GM19035 (cell line): ENCODE results near the gene UBASH3A.

ENCODE experiments used
- ATAC-seq: cut with Tn5 transposase; IDR thresholded peaks from one replicate; pipeline ENCODE4 v1.9.1; 2021; ENCODE audit not compliant: unreplicated experiment

UBASH3A gene

DNA sequence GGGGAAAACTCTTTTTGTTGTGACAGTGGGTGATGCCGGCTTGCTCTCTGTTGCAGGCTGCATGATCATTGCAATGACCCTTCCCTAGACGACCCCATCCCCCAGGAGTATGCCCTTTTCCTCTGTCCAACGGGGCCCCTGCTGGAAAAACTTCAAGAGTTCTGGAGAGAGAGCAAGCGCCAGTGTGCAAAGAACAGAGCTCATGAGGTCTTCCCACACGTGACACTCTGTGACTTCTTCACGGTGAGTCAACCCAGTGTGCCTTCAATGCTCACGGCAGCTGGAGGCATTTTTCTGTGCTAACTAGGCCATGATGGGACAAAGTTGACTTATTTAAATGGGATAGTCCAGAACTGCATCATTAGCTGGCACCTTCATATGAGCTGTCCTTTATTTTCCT is 5.7 kb downstream of the UBASH3A start:
- ATAC-seq: no peak

DNA sequence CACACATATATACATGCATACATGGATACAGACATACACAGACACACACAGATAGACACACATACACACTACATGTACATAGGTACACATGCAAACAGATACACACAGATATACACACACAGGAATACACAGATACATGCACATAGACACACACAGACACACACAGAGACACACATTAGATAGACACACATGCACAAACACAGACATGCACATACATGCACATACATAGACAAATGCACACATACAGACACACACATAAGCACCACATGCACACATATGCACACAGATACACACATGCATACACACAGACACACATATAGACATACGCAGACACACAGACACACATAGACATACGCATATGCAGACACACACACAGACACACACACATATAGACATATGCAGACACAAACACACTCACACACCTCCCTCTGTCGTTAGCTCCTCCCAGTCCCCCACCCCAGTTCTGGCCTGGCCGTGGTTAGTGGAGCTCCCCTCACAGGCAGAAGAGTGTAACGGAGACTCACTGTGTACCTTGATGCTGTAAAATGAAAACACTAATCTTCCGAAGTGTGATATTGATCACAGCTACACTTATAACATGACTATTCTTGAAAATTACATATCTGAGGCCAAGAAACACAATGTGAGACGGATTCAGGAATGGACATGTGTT is 7.6 kb downstream of the UBASH3A start:
- no peak for ATAC-seq

DNA sequence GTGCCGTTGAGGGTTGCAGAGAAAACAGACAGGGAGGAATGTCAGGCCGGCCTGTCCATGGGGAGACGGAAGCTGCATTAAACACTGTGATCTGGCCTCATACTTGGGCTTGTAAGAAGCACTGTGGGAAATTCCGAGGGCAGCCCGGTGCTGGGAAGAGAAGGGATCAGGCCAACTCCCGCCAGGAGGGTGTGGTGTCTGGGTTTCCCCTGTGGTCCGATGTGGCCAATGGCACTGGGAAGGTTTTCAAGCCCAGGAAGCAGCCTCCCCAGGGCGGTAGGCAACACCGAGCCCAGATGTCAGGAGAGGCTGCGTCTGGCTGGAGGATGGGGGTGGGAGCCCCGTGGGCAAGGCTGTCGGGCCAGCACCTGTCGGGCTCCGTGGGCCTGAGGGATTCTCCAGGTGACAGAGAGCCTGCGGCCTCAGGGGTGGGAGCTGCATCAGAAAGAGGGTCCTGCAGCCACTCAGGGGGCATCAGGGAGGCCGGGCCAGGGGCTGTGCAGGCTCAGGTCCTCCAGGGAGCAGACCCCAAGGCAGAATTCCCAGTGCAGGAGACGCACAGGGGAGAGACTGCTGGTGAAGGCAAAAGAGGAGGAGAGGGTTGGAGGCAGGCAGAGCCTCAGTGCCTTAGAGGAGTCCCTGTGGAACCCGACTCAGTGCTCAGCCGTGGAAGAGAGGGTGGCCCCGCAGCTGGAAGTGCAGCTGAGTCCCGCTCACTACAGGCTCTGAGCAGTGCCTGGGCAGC is 8.4 kb downstream of the UBASH3A start:
- ATAC-seq: no peak

DNA sequence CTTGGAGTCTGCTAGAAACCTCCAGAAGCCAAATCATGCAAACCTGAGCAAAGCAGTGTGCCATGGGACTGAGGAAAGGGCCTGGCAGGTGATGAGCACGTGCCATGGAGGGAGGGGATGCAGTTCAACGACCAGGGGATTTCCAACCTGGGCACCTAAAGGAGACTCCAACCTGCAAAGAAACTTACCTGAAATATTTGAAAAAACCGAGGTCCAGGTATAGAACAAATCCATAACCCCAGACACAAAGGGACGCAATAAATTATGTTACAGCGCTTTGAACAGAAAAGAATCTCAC is 8.9 kb downstream of the UBASH3A start:
- ATAC-seq: no peak

DNA sequence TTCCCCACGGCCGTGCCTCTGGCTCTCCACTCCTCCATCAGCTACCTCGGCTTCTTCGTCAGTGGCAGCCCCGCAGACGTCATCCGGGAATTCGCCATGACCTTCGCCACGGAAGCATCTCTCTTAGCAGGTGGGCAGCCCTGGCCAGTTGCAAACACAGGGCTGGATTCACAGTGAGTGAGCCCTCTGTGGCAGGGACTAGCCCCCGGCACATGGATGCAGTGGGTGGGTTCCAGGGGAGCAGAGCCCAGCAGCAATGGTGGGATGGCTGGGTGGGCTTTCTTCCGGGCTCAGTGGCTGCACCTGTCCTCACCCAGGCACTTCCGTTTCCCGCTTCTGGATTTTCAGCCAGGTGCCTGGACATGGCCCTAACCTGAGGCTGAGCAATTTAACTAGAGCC is 9.4 kb downstream of the UBASH3A start:
- ATAC-seq: no peak

DNA sequence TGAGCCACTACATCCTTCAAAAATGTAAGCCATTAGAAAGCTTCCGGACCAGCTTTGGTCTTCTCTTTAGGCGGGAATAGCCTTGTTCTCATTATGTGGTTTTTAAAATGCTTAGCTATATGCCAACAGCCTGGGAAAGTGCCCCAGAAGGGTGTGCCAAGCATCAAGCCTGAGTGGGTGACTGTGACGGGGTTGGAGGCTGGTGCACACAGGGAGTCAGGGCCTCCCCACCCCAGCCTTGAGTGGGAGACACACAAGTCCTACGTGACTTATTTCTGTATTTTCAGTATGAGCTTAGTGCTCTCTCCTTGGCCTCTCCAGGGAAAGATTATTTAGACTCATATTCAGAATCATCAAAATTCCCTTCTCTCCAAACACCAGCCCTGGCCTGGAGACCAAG is 9.8 kb downstream of the UBASH3A start:
- no peak for ATAC-seq

DNA sequence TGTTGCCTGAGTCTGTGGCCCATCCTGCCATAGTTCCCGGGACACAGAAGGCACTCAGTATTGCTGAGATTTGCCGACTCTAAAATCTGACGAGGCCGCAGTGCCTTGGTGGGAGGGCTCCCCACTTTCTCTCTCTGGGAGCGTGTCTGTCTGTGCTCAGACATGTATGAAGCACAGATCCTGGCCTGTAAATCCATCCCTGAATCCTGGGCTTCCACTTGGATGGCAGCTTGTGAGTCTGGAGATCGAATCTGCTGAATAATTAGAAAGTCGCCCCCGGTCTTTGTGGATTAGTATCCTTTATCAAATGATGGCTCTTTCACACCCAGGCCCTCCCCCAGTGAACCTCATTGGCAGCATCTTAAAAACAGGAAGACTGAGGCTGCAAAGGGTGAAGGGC is 10.4 kb downstream of the UBASH3A start:
- no peak for ATAC-seq

DNA sequence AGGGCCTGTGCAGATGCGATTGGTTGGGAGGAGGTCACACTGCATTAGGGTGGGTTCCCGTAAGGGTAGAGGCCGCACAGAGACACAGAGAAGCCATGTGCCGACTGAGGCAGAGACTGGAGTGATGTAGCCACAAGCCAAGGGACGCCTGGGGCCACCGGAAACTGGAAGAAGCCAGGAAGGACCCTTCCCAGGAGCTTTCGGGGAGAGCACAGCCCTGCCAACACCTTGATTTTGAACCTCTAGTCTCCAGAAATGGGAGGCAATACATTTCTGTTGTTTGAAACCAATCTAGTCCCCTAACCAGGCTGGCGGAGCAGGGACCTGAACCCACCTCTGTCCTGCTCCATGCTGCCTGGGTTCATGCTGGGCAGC is 10.8 kb downstream of the UBASH3A start:
- no peak for ATAC-seq

DNA sequence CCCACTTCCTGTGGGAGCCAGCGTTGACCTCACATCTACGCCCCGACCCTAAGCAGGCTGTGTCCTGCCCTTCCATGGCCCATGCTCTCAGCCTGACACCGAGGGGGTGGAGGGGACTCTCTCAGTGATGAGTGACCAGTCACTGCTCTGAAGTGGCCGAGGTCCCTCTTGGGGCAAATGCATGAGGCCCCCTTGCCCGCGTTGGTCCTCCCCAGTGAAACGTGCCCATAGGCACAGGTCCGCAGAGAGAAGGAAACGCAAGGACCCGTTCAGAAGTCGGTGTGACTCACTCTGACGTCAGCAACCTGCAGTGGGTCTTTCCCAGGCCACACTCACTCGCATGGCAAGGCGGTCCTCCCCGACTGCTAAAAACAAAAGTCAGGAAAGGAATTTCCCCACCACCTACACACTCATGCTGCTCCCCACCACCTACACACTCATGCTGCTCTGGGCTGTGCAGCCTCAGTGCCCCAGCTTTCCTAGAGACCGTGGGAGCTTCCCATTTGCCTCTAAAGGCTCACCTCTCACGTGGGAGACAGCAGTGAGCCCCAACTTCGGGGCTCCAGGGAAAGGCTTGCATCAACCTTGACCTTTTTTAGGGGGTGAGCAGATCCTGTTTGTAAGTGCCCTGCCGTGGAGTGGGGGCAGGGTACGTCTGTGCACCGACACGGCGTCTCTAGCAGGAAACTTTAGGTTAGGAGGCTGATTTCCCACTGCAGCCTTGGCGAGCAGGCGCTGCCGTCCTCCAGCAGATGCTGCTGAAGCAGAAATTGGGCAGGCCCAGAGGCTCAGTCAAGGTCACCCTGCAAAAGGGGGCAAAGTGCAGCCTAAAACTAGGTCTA is 11.4 kb downstream of the UBASH3A start:
- peak; percentile 83 for ATAC-seq

DNA sequence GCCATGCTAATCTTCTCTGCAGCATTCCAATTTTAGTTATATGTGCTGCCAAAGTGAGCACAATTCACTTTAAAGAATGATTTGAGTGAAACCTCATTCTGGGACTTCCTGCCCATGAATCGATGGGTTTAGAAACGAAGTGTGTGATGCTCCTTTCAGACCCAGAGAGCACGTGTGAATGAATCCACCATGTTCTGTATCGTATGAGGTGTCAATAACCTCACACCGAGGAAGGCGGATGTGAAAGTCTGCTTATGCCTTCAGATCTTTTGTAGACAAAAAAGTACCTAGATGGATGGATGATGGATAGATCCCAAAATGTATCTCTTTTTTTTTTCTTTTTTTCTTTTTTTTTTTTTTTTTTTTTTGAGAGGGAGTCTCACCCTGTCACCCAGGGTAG is 13.8 kb downstream of the UBASH3A start:
- no peak for ATAC-seq

DNA sequence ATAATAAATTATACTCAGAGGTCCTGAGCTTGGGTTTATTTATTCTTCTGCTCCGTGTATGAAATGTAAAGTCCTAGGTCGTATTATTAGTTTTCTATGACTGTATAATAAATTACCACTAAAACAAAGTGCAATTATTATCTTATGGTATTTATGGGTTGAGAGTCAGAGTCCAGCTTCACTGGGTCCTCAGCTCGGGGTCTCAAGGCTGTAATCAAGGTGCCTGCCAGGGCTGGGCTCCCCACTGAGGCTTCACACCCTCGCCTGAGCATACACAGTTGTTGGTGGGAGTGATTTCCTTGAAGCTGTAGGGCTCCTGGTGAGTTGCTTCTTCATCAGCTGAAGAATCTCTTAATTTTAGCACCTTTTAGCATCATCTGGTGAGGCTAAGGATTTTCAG is 15.2 kb downstream of the UBASH3A start:
- ATAC-seq: no peak

DNA sequence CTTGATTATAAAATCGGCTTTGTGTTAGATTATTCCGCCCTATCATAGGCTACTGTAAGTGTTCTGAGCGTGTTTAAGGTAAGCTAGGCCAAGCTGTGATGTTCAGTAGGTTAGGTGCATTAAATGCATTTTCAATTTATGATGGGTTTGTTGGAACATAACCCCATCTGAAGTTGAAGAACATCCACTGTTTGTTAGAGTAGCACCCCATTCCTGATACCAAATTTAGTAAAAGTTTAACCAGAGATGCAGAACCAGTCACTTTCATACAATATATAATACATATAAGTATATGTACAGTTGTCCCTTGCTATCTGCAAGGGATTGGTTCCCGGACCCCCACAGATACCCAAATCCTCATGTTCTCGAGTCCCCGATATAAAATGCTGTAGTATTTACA is 16.1 kb downstream of the UBASH3A start:
- no peak for ATAC-seq

DNA sequence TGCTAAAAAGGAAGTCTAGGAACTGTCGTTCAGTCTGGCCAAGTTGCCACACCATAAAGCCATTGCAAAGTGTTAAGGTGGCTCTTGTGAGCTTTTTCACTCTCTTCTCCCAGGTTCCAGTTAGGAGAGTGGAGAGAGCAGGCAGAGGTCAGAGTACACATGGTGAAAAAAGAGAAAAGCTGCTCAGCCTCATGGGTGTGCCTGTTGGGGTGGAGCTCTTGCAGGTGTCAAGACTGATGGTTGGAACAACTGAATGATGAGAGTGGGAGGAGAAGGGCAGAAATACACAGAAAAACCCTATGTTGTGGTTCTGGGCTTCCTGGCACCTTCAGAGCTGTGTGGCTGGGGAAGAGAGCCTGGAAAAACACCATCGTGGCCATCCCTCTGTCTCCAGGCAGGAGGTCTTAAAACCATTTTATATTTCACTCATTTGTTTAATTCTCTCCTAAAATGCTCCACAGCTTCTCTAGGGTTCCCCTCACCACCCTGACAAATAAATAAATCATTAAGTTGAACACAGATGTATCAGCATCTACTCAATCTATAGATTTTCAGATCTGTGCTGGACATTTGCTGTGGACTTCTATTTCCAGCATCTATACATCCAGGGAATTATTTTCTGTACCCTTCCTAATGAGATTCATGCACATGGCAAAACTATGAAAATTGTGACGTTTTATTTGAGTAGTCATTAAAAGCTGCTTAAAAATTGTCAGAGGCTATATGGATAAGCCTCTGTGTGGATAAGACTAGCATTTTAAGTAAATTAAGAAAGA is 17.5 kb downstream of the UBASH3A start:
- no peak for ATAC-seq

DNA sequence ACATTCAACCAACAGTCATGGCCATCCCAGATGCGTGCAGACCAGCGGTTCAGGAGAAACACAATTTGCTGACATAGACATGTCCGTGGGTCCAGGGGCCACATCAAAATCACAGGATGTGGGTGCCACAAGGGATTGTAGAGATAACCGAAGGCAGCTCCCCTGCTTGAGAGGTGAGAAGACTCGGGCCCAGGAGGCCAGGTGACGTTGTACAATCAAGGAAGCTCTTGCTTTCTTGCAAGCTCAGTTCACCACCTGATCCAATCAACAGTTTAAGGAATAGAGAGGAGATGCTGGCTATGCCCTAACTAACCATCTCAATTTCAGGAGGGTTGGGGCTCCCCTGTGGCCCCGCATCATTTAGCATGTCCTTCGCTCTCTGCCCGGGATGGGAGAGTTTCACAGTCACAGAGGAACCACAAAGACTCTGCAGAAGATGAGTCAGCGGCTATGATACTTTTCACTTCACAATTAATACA is 19.5 kb downstream of the UBASH3A start:
- ATAC-seq: peak; percentile 54

DNA sequence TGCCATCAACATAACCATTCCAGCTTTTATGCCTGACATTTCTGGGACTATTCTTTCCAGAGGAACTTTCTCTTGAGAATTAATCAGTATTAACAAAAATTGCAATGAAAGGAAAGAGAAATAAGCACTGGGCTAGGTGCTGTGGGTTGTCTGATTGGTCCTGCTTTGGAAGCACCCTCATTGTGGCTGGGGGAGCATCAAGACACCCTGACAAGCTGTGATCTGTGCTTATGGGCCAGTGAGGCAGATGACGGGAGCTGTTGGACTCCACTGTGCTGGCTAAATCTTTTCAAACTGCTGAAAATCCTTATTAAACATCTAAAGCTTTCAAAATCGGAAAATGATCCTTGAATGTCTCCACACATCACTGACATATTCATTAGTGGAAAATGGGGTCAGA is 20.0 kb downstream of the UBASH3A start:
- ATAC-seq: no peak

DNA sequence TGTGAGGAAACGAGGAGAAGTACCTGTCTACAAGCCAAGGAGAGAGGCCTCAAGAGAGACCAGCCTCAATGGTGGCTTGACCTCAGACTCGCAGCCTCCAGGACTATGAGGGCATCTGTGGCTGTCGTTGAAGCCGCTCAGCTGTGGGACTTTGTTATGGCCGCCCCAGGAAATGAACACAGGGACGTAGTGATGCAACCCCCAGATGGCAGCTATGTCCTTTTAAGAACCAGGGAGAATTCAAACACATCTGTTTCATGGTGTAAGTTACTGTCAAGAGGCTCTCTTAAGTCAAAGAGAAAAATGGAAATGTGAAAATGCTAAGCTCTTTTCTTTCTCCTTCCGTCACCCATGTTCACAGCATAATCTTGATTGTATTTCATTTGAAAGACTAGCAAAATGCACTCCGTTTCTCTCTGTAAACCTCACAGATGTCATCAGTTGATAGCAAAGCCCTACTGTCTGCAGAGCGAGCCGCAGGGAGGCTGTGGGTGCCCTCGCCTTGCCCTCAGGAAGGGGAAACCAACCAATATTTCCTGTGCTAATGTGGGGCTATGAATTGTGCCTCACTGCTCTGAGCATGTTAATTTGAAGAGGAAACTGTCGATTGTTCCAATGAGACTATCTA is 21.3 kb downstream of the UBASH3A start:
- no peak for ATAC-seq

DNA sequence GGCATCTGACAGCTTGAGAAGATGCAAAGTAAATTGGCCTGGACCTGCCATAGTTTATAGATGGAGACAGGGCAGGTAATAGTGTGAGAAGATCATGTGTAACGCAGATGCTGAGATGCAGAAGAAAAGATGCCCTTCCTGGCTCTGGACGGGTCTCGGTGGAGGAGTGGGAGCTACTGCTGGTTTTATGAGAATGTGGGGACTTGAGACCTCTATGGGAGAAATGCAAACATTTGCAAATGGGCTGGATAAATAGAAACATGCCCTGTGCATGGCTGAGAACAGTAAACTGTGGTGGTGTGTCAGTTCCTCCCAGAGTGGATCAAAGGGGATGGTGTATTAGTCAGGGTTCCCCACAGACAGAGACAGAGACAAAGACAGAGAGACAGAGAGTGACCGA is 21.9 kb downstream of the UBASH3A start:
- ATAC-seq: no peak

DNA sequence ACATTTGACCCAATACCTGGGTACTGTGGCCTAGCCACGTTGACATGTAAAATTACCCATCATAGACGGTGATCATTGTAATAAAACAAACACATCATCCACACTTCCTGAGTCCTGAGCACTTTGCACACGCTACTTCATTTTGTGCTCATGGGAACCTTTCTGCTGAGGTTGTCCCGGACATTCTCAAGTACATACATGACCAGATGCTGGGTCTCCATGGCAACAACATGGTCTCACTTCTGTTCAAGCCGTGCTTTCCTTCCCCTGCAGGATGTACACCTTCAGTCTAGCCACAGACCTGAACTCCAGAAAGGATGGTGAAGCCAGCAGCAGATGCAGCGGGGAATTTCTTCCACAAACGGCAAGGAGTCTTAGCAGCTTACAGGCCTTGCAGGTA is 22.7 kb downstream of the UBASH3A start:
- ATAC-seq: no peak

DNA sequence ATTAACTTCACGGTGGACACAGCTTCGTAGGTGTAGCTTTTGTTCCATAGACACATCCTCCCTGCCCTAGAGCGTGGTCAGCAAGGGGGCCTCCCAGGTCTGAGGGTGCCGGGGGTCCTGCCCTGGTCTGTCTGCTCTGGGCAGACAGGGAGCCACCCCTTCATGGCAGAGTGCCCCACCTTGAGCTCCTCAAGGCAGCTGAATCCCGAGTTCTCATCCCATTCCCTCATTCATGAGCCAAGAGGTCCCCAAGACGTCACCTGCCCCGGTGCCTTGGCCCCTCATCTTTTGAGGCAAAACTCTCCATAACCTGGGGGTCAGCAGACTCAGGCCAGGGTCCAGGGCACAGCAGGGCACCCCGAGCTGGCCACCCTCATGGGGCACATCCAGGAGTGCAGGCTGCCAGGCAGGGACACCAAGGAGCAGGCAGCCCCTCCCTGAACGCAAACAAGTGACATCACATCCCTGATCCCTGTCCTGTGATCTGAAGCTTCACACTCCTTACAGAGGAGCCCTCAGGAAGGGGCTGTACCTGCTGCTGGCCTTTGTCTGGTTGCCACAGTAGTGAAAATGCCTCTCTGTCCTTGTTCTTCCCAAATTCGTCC is 23.3 kb downstream of the UBASH3A start:
- no peak for ATAC-seq

DNA sequence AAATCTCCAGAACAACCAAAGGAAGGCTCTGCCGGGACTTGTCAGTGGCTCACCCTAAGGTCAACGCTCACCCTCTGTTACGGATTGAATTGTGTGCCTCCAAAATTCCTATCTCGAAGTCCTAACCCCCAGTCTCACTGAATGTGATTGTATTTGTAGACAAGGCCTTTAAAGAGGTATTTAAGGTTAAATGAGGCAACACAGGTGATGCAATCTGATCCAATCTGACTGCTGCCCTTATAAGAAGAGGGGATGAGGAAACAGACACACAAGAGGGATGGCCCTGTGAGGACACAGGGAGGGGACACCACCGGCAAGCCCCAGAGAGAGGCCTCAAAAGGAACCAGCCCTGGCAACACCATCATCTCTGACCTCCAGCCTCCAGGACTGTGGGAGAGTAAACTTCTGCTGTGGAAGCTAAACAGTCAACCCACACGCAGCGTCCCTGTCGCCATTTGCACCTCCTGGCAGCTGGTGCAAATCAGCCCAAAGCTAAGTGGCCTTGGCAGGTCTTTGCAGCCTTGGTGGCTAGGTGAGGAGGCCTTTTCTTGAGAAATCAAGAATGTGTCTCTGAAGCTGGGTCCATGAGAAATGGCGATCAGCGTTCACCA is 24.2 kb downstream of the UBASH3A start:
- ATAC-seq: no peak
